GM15510 (cell line): ENCODE data around the gene CAPN12.

Source experiments
- POLR2A ChIP-seq: IDR thresholded peaks from 3 replicates; pipeline ENCODE4 v1.6.1; 2011; ENCODE audit warnings: borderline replicate concordance; ENCODE audit not compliant: insufficient read length; ENCODE audit errors: extremely low read depth

Gene CAPN12

GRCh38 chr19:38744298-38744681 is at the start of gene CAPN12:
TSS of gene CAPN12 (minus strand) at chr19:38744474. CDS start at chr19:38744165, 309 bp downstream.
- no peak for TF ChIP-seq POLR2A

- TF ChIP-seq POLR2A = no peak
Observed at GRCh38 chr19:38793671-38794070, 49.4 kb upstream of the CAPN12 start.

- no peak for TF ChIP-seq POLR2A
Observed at GRCh38 chr19:38793177-38793576, 48.9 kb upstream of the CAPN12 start.

GRCh38 chr19:38792250-38793111 is 48.2 kb upstream of the CAPN12 start:
- no peak for TF ChIP-seq POLR2A

- TF ChIP-seq POLR2A = no peak
Observed at GRCh38 chr19:38788478-38789243, 44.4 kb upstream of the CAPN12 start, which contains the start of gene LGALS7B. TSS of gene LGALS7B (plus strand) at chr19:38789200. CDS start at chr19:38789227, 27 bp downstream.

- TF ChIP-seq POLR2A = no peak
Observed at GRCh38 chr19:38786572-38787265, 42.4 kb upstream of the CAPN12 start.

- no peak for TF ChIP-seq POLR2A
Observed at GRCh38 chr19:38785187-38785699, 41.0 kb upstream of the CAPN12 start.

- no peak for TF ChIP-seq POLR2A
Observed at GRCh38 chr19:38784224-38784623, 40.0 kb upstream of the CAPN12 start.

GRCh38 chr19:38781058-38781457 is 36.8 kb upstream of the CAPN12 start:
- TF ChIP-seq POLR2A = no peak

GRCh38 chr19:38780443-38780842 is 36.2 kb upstream of the CAPN12 start:
- TF ChIP-seq POLR2A = no peak

GRCh38 chr19:38778733-38779132 is 34.5 kb upstream of the CAPN12 start:
- TF ChIP-seq POLR2A = no peak

- TF ChIP-seq POLR2A = no peak
Observed at GRCh38 chr19:38774181-38774950, 30.1 kb upstream of the CAPN12 start.

GRCh38 chr19:38773469-38774177 is 29.3 kb upstream of the CAPN12 start, which contains the start of gene LGALS7:
TSS of gene LGALS7 (minus strand) at chr19:38773517. CDS start at chr19:38773492, 25 bp downstream.
- no peak for TF ChIP-seq POLR2A

- TF ChIP-seq POLR2A = peak; percentile 52
Observed at GRCh38 chr19:38769635-38770211, 25.4 kb upstream of the CAPN12 start.
